ENCODE measurements around the gene SLCO1B1.

GRCh38 chr12:21111732-21112131 lies 19.3 kb upstream of the SLCO1B1 start:
- TF ChIP-seq CTCF (conservative IDR thresholded peaks at IDR 0.05; ENCODE audit: low read length): no peak
- TF ChIP-seq EZH2phosphoT487 (IDR thresholded peaks at IDR 0.05; ENCODE audit: borderline replicate concordance, low read depth, low read length): no peak
